ENCODE data around the gene IL3.

The IL3 gene

GRCh38 chr5:132074091-132074771 lies 13.8 kb downstream of the IL3 start:
- DNase-seq = no peak

GRCh38 chr5:132074772-132075718 lies 14.6 kb downstream of the IL3 start:
- no peak for DNase-seq

- no peak for DNase-seq
These were observed 15.2 kb downstream of the IL3 start for GRCh38 chr5:132075719-132076077.

GRCh38 chr5:132076202-132076830 lies 15.9 kb downstream of the IL3 start:
- no peak for DNase-seq

- DNase-seq = no peak
These were observed 16.5 kb downstream of the IL3 start for GRCh38 chr5:132076983-132077382.

GRCh38 chr5:132079081-132079480 lies 18.6 kb downstream of the IL3 start:
- DNase-seq = no peak

- DNase-seq = no peak
These were observed 19.2 kb downstream of the IL3 start for GRCh38 chr5:132079619-132080018.

GRCh38 chr5:132080595-132080994 lies 20.1 kb downstream of the IL3 start:
- no peak for DNase-seq

GRCh38 chr5:132081458-132081857 lies 21.0 kb downstream of the IL3 start:
- DNase-seq = no peak

GRCh38 chr5:132082329-132083023 lies 22.0 kb downstream of the IL3 start:
- no peak for DNase-seq

GRCh38 chr5:132083071-132083678 lies 22.7 kb downstream of the IL3 start:
- DNase-seq = no peak

GRCh38 chr5:132085686-132086085 lies 25.2 kb downstream of the IL3 start:
- DNase-seq = no peak

- DNase-seq = no peak
These were observed 25.9 kb downstream of the IL3 start for GRCh38 chr5:132086277-132086794.

GRCh38 chr5:132087176-132087575 lies 26.7 kb downstream of the IL3 start:
- DNase-seq = no peak

GRCh38 chr5:132087661-132088060 lies 27.2 kb downstream of the IL3 start:
- no peak for DNase-seq

GRCh38 chr5:132089363-132089762 lies 28.9 kb downstream of the IL3 start:
- no peak for DNase-seq

GRCh38 chr5:132090107-132090506 lies 29.7 kb downstream of the IL3 start:
- no peak for DNase-seq

GRCh38 chr5:132093271-132093670 lies 32.8 kb downstream of the IL3 start:
- DNase-seq = no peak

GRCh38 chr5:132094393-132095076 lies 34.1 kb downstream of the IL3 start:
- DNase-seq = no peak

- DNase-seq = no peak
These were observed 34.6 kb downstream of the IL3 start for GRCh38 chr5:132095077-132095410.

GRCh38 chr5:132095424-132095972 lies 35.0 kb downstream of the IL3 start:
- no peak for DNase-seq

- no peak for DNase-seq
These were observed 36.4 kb downstream of the IL3 start for GRCh38 chr5:132096904-132097303.
